Measurements from ENCODE around the gene STARD7. TPM values are rescaled to one million over a fixed set of nuclear protein-coding genes. Genes with fewer than 3 reads are reported as not detected.

Gene STARD7
- total and polyA plus RNA-seq, 10 of the 15 experiments (the other 5 are each of a cell fraction or from before 2014, with no cell fraction given), result 85.4 to 237 (median 153) TPM

DNA sequence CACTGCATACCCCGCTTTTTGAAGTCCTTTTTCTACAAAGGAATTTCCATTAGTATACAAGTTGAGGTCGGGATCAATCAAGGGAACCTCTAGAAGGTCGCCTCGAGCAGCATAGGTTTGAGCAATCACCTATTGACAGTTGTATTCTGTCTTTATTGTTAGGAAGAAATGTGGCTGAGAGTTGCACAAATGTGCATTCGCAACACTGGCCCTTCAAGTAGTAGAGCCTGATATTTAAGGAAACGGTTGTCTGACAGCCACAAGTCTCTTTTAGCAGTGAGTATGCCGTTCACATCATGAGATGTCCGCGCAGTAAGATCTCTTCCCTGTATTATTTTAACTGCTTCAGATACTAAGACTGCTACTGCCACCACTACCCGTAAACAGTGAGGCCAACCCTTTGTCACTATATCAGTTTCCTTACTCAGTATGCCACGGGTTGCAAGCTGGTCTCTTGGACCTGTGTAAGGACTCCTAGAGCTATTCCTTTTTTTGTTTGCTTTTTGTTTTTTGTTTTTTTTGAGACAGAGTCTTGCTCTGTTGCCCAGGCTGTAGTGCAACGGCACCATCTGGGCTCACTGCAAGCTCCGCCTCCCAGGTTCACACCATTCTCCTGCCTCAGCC is 10.0 kb upstream of the STARD7 start:
- ATAC-seq (no peak), FAIRE-seq (no peak), DNase-seq (ENCODE audit: low read depth, low spot score) (no peak)
- ChIA-PET RAD21 (ENCODE audit: unreplicated experiment) (no interaction called here), POLR2A (no interaction called here), CTCF (no interaction called here), SMC1A (ENCODE audit: uncharacterized antibody, unreplicated experiment) (no interaction called here)
- TF ChIP-seq HCFC1 (IDR thresholded peaks at IDR 0.05; ENCODE audit: low read length) (no peak), ZNF24 (IDR thresholded peaks at IDR 0.05) (no peak), ZSCAN29 (IDR thresholded peaks at IDR 0.05) (no peak), MXI1 (IDR thresholded peaks at IDR 0.05; ENCODE audit: low read depth, low read length) (no peak), DPF2 (IDR thresholded peaks at IDR 0.05) (no peak)
- TF ChIP-seq, protein P1, sequence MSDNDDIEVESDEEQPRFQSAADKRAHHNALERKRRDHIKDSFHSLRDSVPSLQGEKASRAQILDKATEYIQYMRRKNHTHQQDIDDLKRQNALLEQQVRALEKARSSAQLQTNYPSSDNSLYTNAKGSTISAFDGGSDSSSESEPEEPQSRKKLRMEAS (IDR thresholded peaks at IDR 0.05; ENCODE audit: low read depth, low read length), result no peak
- TF ChIP-seq, protein P2, sequence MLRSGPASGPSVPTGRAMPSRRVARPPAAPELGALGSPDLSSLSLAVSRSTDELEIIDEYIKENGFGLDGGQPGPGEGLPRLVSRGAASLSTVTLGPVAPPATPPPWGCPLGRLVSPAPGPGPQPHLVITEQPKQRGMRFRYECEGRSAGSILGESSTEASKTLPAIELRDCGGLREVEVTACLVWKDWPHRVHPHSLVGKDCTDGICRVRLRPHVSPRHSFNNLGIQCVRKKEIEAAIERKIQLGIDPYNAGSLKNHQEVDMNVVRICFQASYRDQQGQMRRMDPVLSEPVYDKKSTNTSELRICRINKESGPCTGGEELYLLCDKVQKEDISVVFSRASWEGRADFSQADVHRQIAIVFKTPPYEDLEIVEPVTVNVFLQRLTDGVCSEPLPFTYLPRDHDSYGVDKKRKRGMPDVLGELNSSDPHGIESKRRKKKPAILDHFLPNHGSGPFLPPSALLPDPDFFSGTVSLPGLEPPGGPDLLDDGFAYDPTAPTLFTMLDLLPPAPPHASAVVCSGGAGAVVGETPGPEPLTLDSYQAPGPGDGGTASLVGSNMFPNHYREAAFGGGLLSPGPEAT (IDR thresholded peaks at IDR 0.05; ENCODE audit: low read depth), result no peak
- Histone ChIP-seq H3K4me2 (ENCODE audit: control insufficient read depth, insufficient read depth) (no peak overlapping the region), H3K4me3 (no peak overlapping the region), H3K4me1 (ENCODE audit: control insufficient read depth, insufficient read depth, low read length) (no peaks in the 10 kb centered on the region), H2AFZ (ENCODE audit: control insufficient read depth, low read depth, low read length) (no peak overlapping the region), H4K20me1 (ENCODE audit: control insufficient read depth, insufficient read depth) (no peaks in the 10 kb centered on the region), H3K27me3 (replicated peaks in 1 of 2; ENCODE audit: control insufficient read depth in 2 of 2, insufficient read depth in 2 of 2, low read length in 1 of 2) (no peaks in the 10 kb centered on the region), H3K9ac (ENCODE audit: control insufficient read depth, insufficient read depth, low read length) (no peak overlapping the region), H3K36me3 (ENCODE audit: control insufficient read depth in 2 of 2, insufficient read depth in 2 of 2, low read length in 1 of 2) (no peaks in the 10 kb centered on the region), H3K27ac (ENCODE audit: control insufficient read depth, insufficient read depth) (no peak overlapping the region), H3K79me2 (ENCODE audit: control insufficient read depth, insufficient read depth, low read length) (no peaks in the 10 kb centered on the region), H3K9me3 (replicated peaks; ENCODE audit: control insufficient read depth, insufficient read depth, low read length) (no peaks in the 10 kb centered on the region)
- intact Hi-C loops (cut with micrococcal nuclease; ENCODE audit: unreplicated experiment), result no loop called here
- WGBS (ENCODE audit: insufficient coverage, insufficient replicate concordance, low lambda C conversion rate, missing lambda C conversion rate), result 81% methylated on average over 13 of the region's 13 CpGs
- no TSS peak for BruUV-seq (replicated peaks)
- in situ Hi-C loops (cut with MboI), result no loop called here

Data from GM12878 (cell line).